ENCODE data around the gene ZBTB1. TPM values are rescaled to one million over a fixed set of nuclear protein-coding genes. Genes with fewer than 3 reads are reported as not detected.
"Not testable (repeated sequence)": the region's sequence is repeated elsewhere in the genome, so short reads cannot be mapped to it uniquely, and the experiment has no call there.

ZBTB1 gene
- total RNA-seq, 1 donor from 2014 or later: 63.7 TPM

DNA sequence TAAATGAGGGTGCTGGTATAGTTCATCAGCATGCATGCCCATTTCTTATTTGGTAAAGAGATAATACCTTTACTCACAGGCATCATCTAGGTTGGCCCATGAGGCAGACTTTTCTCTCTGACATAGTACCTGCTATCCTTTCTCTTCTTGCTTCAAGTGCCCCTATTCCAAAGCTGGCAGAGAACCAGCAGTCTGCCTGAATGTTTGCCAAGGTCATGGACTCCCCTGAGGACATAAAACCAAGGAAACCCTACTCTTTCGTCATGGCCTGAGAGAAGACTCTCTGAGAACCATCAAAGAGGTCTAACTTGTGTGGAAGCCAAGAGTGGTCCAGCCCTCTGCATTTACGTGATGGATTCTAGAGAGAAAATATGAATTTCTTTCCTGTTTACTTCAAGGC is 57.1 kb downstream of the ZBTB1 start:
- intact Hi-C loops (cut with micrococcal nuclease): no loop called here

DNA sequence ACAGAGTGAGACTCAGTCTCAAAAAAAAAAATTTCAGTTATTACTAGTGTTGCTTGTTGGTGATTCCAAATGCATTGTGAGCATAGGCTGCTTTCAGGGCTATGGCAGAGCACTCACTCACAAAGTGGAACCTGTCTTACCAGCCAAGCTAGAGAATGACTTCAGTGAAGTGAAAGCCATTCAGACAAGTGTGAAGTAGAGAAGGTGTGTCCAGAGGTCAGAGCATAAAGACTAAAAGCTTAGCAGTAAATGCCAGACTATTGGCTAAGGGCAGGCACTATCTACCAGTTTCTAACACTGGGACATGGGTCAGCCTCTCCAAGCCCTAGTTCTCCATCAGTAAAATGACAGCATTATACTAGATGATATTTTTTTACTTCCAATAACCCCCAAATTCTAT is 57.9 kb downstream of the ZBTB1 start:
- intact Hi-C loops (cut with micrococcal nuclease): no loop called here

DNA sequence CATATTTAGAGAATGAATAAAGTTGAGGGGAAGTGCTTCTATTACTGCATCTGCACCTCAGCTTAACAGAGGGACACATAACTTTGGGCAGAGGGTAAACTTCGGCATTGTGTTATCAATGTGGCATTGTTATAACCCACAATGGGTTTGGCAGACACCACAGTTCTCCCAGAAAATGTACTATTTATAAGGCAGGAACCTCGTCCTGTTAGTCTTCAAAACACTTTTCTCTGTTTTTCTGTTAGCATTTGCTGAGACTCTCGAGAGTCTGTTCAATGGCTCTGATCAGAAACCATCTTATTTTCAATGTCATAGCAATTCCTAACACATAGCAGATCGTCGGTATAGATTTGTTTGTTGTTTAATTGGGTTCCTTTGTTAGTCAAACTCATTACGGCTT is 59.1 kb downstream of the ZBTB1 start:
- intact Hi-C loops (cut with micrococcal nuclease): no loop called here

DNA sequence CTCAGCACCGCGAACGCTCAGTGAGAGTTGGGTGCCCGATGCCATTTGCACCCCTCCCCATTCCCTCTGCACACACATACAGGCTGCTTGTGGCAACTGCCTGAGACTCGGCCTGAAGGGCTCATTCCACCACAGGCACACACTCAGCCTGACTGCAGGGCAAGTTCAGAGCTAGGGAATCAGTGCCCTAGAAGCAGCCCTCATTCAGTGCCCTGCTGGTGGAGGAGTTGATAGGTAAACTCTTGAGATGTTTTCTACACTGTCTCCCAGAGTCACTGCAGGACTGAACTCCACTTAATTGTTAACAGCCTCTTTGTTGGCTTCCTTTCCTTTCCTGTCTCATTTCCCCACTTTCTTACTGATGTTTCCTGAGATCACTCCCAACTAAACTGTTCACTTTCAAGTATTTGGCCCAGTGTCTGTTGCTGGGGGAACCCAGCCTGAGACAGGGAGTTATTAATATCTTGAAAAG is 62.1 kb downstream of the ZBTB1 start:
- intact Hi-C loops (cut with micrococcal nuclease): no loop called here

DNA sequence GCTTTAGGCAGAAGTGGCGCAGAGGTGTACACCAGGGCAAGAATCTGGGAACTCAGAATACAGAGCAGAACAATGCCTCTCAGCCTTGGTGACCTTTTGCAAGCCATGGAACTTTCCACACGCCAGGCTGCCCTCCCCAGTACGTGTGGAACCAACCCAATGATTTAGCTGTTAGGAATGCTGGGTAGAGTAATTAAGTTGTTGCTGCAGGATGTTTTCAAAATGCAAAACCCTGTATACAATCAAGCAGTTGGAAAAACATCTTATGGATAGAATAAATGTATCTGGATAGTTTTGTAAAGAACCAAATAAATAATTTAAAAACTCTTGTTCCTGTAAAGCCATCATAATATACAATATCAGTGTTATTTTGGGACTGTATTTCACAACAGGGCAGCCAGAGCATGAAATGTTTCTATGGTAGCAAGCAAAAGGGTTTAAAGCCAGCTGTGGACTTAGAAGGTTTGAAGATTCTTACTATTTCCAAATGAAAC is 64.6 kb downstream of the ZBTB1 start:
- intact Hi-C loops (cut with micrococcal nuclease): no loop called here

DNA sequence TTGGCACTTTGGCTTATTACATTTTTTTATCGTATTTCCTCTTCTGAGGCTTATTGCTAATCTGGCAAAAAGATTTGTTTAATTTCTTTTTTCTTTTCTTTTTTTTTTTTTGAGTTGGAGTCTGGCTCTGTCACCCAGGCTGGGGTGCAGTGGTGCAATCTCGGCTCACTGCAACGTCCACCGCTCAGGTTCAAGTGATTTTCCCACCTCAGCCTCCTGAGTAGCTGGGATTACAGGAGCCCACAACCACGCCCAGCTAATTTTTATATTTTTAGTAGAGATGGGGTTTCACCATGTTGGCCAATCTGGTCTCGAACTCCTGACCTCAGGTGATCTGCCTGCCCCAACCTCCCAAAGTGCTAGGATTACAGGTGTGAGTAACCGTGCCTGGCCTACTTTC is 65.1 kb downstream of the ZBTB1 start:
- intact Hi-C loops (cut with micrococcal nuclease): not testable (repeated sequence)

DNA sequence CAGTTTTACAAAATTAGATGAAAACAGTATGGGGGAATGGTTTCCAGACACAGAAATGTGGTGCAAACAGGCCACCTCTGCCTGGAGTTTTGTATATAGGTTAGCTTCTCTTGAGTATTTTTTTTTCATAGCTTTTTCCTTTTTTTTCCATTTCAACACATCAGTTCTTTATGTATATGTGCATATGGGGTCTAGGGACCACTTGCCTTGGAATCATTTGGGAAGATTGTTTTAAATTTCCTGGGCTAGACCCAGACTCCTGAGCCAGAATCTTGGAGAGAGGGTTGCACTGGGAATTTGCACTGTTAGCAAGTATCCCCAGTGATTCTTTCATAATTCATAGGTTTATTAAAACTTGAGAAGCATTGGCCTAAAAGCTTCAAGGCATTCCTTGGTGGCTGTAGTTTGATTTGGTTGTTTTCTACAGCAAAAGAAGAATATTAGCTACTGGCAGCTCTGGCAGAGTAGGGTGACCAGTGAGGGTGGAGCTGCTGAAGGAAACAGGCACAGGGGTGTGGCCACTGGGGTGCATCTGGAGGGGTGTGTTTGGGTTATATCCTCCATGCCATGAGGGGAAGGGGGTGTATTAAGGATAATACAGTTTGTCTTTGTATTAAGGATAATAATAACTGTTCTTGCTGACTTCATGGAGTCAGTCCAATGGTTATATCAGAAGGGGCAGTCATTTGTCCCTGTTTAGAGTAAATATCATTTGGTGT is 68.0 kb downstream of the ZBTB1 start:
- intact Hi-C loops (cut with micrococcal nuclease): no loop called here

DNA sequence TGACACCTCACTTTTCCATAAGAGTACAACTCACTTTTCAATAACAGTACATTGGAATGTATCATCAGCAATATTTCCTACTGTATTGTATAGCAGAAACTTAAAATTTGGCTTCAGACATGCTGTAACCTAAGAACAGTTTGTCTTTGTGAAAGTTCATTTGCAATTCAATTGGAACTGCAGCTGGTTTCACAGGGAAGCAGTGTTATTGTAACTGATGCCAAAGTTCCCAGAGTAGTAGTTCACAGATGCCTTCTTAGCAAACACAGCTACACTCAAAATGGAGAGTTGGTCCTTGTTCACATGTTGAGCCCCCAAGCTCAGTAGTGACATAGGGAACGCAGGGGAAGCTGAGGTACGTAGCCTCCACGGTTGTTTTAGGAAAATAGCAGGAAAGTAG is 68.5 kb downstream of the ZBTB1 start:
- intact Hi-C loops (cut with micrococcal nuclease): no loop called here

Other genes with a start within 250 kb of the ZBTB1 start
- 0.25 and 0.55 TPM in 2 replicates for gene ESR2, start 210.4 kb upstream of the ZBTB1 start, total RNA-seq
- gene MTHFD1, start 116.4 kb upstream of the ZBTB1 start, total RNA-seq: 235 and 245 TPM in 2 replicates
- 1.5 TPM in 2 replicates for gene AKAP5, start 39.3 kb upstream of the ZBTB1 start, total RNA-seq
- 26.6 and 26.9 TPM in 2 replicates for gene ZBTB25, start 932 bp upstream of the ZBTB1 start, total RNA-seq
- gene HSPA2, start 36.0 kb downstream of the ZBTB1 start, total RNA-seq: 3.6 and 3.8 TPM in 2 replicates
- 0.16 and 0.25 TPM in 2 replicates for gene PPP1R36, start 45.2 kb downstream of the ZBTB1 start, total RNA-seq
- 26.3 and 26.7 TPM in 2 replicates for gene PLEKHG3, start 199.7 kb downstream of the ZBTB1 start, total RNA-seq